ENCODE measurements around the gene C16orf78. TPM values are rescaled to one million over a fixed set of nuclear protein-coding genes. Genes with fewer than 3 reads are reported as not detected.

Gene C16orf78
- total and polyA plus RNA-seq, 2 of the 8 experiments (the other 6 are each of a cell fraction or from before 2014, with no cell fraction given): not detected

DNA sequence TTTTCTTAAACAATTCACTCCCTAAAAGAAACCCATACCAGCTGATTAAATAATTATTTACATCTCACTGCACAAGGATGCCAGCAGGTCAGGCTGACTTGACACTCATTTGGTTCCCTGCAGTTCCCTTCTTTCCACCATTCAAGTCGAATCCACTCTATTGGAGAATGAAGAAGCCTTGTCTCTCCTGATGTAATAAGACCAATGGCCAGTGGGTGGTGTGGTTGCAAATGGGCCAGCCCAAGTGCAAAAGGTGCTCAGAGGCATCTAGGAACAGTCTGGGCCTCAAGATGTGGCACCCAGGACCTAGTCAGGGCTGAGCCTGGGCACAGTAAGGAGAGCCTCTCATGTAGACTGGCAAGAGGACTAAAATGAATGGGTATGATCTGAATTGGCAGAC is 9.3 kb downstream of the C16orf78 start:
- H3K79me2 ChIP-seq (ENCODE audit: control insufficient read depth in 1 of 2, insufficient read depth in 2 of 2, low read length in 2 of 2): no peaks in the 10 kb centered on the region
- peak overlapping the region; percentile 81; the same call in 1 of the 2 replicates for H2BK12ac ChIP-seq (ENCODE audit: low read depth, low read length)
- H4K5ac ChIP-seq (ENCODE audit: insufficient read length, low read depth, low read length): no peak overlapping the region
- no peak overlapping the region for H2BK15ac ChIP-seq (ENCODE audit: low read length)
- no peak overlapping the region for H3K9ac ChIP-seq (replicated peaks in 1 of 4; ENCODE audit: extremely low read depth in 1 of 4, low read depth in 3 of 4, low read length in 3 of 4)
- no peak overlapping the region for H2BK5ac ChIP-seq (ENCODE audit: low read depth, low read length)
- no peaks in the 10 kb centered on the region for H3K4me1 ChIP-seq (replicated peaks in 1 of 4; ENCODE audit: control insufficient read depth in 3 of 4, insufficient read depth in 4 of 4, low read length in 3 of 4)
- no peak overlapping the region for H3K14ac ChIP-seq (ENCODE audit: insufficient read length)
- no peak overlapping the region for H2AFZ ChIP-seq (ENCODE audit: low read length)
- no peak overlapping the region for H3K4me3 ChIP-seq (ENCODE audit: extremely low read depth in 1 of 4, insufficient read depth in 2 of 4, low read depth in 3 of 4, low read length in 4 of 4)
- DNase-seq (ENCODE audit: low read depth in 1 of 2, low spot score in 2 of 2) (peak in 1 of 2 experiments; percentile 70), FAIRE-seq (no peak)
- no peaks in the 10 kb centered on the region for H4K20me1 ChIP-seq (replicated peaks in 1 of 2; ENCODE audit: control insufficient read depth in 1 of 2, insufficient read depth in 2 of 2, low read length in 2 of 2)
- H3K18ac ChIP-seq (ENCODE audit: extremely low read depth, low read length): no peak overlapping the region
- H3K9me3 ChIP-seq (ENCODE audit: insufficient read depth in 2 of 2, low read depth in 1 of 2, low read length in 1 of 2): no peaks in the 10 kb centered on the region
- no peak overlapping the region for H2AK5ac ChIP-seq (ENCODE audit: low read depth, low read length)
- no peaks in the 10 kb centered on the region for H3K27me3 ChIP-seq (replicated peaks in 1 of 4; ENCODE audit: control insufficient read depth in 3 of 4, extremely low read depth in 1 of 4, insufficient read depth in 3 of 4, low read length in 3 of 4)
- ChIA-PET CTCF (ENCODE audit: partially characterized antibody) (interaction anchor here (0.5 to 2.4 kb wide), 13 partner anchors 9 to 557 kb away, joined by 3 to 12 read pairs (median 4); no protein-coding TSS in a partner anchor), POLR2A (ENCODE audit: partially characterized antibody) (interaction anchor here (1.3 kb wide), 1 partner anchor 34 kb away, joined by 3 read pairs; no protein-coding TSS in a partner anchor)
- peak overlapping the region; percentile 8; the same call in 1 of the 2 replicates for H2BK20ac ChIP-seq (ENCODE audit: low read length)
- H3K4me2 ChIP-seq (ENCODE audit: insufficient read depth in 1 of 2, low read depth in 2 of 2, low read length in 2 of 2): no peak overlapping the region
- H3K36me3 ChIP-seq (ENCODE audit: control insufficient read depth in 2 of 4, insufficient read depth in 4 of 4, low read length in 3 of 4): no peaks in the 10 kb centered on the region
- no peak overlapping the region for H3K23ac ChIP-seq (ENCODE audit: insufficient read length)
- H3K56ac ChIP-seq (replicated peaks; ENCODE audit: insufficient read length, low read depth, low read length): no peak overlapping the region
- no peak overlapping the region for H3K4ac ChIP-seq (replicated peaks; ENCODE audit: insufficient read length, low read depth, low read length)
- no peak overlapping the region for H2BK120ac ChIP-seq (replicated peaks; ENCODE audit: low read depth, low read length)
- WGBS, 2 experiments (ENCODE audit: extremely low coverage in 1 of 2, insufficient coverage in 1 of 2, insufficient read length in 1 of 2, insufficient replicate concordance in 2 of 2, low coverage in 1 of 2, low lambda C conversion rate in 2 of 2, missing lambda C conversion rate in 1 of 2): 92% methylated on average over 1 of the region's 1 CpG; no CpG with 5 or more reads in 1 of the 2 experiments
- no peak overlapping the region for H4K91ac ChIP-seq (replicated peaks; ENCODE audit: insufficient read length, low read length)
- no peak overlapping the region for H4K8ac ChIP-seq (ENCODE audit: extremely low read depth, insufficient read depth, low read length)
- no peak overlapping the region for H3K27ac ChIP-seq (ENCODE audit: low read depth, low read length)
- H3K79me1 ChIP-seq (ENCODE audit: low read depth, low read length): no peaks in the 10 kb centered on the region
- no peaks in the 10 kb centered on the region for H3K23me2 ChIP-seq (ENCODE audit: low read depth, low read length)
- TF ChIP-seq SIRT6 (IDR thresholded peaks at IDR 0.05; ENCODE audit: low read length) (no peak), KDM1A (IDR thresholded peaks at IDR 0.05; ENCODE audit: borderline replicate concordance, low read length) (no peak), RNF2 (IDR thresholded peaks at IDR 0.05; ENCODE audit: borderline replicate concordance, low read depth, low read length, missing control alignments, poor library complexity, severe bottlenecking) (no peak), CBX5 (IDR thresholded peaks at IDR 0.05; ENCODE audit: low read depth, low read length) (no peak), ZNF274 (IDR thresholded peaks at IDR 0.05; ENCODE audit: borderline replicate concordance, extremely low read depth, low read length) (no peak), CEBPB (IDR thresholded peaks at IDR 0.05; ENCODE audit: low read depth, low read length) (no peak), KDM4A (IDR thresholded peaks at IDR 0.05; ENCODE audit: low read depth, low read length, severe bottlenecking) (no peak), EZH2 (IDR thresholded peaks at IDR 0.05; ENCODE audit: low read depth, low read length, severe bottlenecking) (no peak), EP300 (IDR thresholded peaks at IDR 0.05; ENCODE audit: borderline replicate concordance in 1 of 2, low read depth in 2 of 2, low read length in 2 of 2) (no peak)
- TF ChIP-seq, protein P1, sequence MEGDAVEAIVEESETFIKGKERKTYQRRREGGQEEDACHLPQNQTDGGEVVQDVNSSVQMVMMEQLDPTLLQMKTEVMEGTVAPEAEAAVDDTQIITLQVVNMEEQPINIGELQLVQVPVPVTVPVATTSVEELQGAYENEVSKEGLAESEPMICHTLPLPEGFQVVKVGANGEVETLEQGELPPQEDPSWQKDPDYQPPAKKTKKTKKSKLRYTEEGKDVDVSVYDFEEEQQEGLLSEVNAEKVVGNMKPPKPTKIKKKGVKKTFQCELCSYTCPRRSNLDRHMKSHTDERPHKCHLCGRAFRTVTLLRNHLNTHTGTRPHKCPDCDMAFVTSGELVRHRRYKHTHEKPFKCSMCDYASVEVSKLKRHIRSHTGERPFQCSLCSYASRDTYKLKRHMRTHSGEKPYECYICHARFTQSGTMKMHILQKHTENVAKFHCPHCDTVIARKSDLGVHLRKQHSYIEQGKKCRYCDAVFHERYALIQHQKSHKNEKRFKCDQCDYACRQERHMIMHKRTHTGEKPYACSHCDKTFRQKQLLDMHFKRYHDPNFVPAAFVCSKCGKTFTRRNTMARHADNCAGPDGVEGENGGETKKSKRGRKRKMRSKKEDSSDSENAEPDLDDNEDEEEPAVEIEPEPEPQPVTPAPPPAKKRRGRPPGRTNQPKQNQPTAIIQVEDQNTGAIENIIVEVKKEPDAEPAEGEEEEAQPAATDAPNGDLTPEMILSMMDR (IDR thresholded peaks at IDR 0.05; ENCODE audit: control extremely low read depth in 1 of 3, insufficient read depth in 1 of 3, low read depth in 1 of 3, low read length in 3 of 3): peak; percentile 53 to 75 (median 58)
